ENCODE data around the gene CENPC.

- TF ChIP-seq CTCF (IDR thresholded peaks at IDR 0.05; ENCODE audit: poor library complexity, severe bottlenecking) = no peak
- TF ChIP-seq REST (IDR thresholded peaks at IDR 0.05; ENCODE audit: borderline replicate concordance) = no peak
- no peak for TF ChIP-seq POLR2AphosphoS5 (IDR thresholded peaks at IDR 0.05)
- TF ChIP-seq EP300 (conservative IDR thresholded peaks at IDR 0.05; ENCODE audit: poor library complexity, severe bottlenecking) = no peak
- no peak for TF ChIP-seq TAF1 (IDR thresholded peaks at IDR 0.05; ENCODE audit: low read depth)
- TF ChIP-seq EZH2 (IDR thresholded peaks at IDR 0.05; ENCODE audit: borderline replicate concordance, insufficient read depth, low read length, poor library complexity, severe bottlenecking) = no peak
- no peak for TF ChIP-seq RAD21 (conservative IDR thresholded peaks at IDR 0.05)
- TF ChIP-seq SMC3 (conservative IDR thresholded peaks at IDR 0.05; ENCODE audit: poor library complexity) = no peak
- TF ChIP-seq MXI1 (conservative IDR thresholded peaks at IDR 0.05; ENCODE audit: poor library complexity, severe bottlenecking) = no peak
Observed at GRCh38 chr4:67465763-67466052, 79.6 kb downstream of the CENPC start.
